Measurements from ENCODE around the gene HSH2D.

DNA sequence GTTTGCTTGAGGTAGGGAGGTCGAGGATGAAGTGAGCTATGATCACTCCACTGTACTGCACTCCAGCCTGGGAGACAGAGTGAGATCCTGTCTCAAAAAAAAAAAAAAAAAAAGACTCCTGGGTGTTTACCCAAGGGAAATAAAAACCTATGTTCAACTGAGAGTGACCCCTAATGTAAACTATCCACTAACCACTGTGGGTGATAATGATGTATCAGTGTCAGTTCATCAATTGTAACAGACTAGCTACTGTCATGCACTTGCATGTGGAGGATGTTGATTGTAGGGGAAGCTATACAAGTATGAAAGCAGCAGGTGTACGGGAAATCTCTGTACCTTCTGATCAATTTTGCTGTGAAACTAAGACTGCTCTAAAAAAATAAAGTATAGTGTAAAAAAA, 32.5 kb downstream of the HSH2D start:
- TF ChIP-seq, protein P1, sequence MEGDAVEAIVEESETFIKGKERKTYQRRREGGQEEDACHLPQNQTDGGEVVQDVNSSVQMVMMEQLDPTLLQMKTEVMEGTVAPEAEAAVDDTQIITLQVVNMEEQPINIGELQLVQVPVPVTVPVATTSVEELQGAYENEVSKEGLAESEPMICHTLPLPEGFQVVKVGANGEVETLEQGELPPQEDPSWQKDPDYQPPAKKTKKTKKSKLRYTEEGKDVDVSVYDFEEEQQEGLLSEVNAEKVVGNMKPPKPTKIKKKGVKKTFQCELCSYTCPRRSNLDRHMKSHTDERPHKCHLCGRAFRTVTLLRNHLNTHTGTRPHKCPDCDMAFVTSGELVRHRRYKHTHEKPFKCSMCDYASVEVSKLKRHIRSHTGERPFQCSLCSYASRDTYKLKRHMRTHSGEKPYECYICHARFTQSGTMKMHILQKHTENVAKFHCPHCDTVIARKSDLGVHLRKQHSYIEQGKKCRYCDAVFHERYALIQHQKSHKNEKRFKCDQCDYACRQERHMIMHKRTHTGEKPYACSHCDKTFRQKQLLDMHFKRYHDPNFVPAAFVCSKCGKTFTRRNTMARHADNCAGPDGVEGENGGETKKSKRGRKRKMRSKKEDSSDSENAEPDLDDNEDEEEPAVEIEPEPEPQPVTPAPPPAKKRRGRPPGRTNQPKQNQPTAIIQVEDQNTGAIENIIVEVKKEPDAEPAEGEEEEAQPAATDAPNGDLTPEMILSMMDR (IDR thresholded peaks at IDR 0.05; ENCODE audit: low read depth, low read length), result no peak
- no peak for TF ChIP-seq EZH2phosphoT487 (IDR thresholded peaks at IDR 0.05; ENCODE audit: low read depth)

Data from OCI-LY3 (cell line).